OCI-LY1 (cell line): ENCODE results near the gene NECTIN3.

Source experiments
- EZH2 ChIP-seq: fragments of 200-600 bp; sonication (generic), shearing (Covaris generic); IDR thresholded peaks from 2 replicates; pipeline ENCODE4 v1.8.0; 2017; ENCODE audit warnings: borderline replicate concordance, mixed run types, mild to moderate bottlenecking, antibody characterized with exemption, low read length, moderate library complexity, mixed read lengths
- TF ChIP-seq, protein P1 (sequence below): fragments of 200-600 bp; sonication (generic), shearing (Covaris generic); IDR thresholded peaks from 2 replicates; pipeline ENCODE4 v1.5.1; 2017; ENCODE audit warnings: mild to moderate bottlenecking, antibody characterized with exemption, low read length, moderate library complexity, mixed read lengths

- TF ChIP-seq, protein P1, sequence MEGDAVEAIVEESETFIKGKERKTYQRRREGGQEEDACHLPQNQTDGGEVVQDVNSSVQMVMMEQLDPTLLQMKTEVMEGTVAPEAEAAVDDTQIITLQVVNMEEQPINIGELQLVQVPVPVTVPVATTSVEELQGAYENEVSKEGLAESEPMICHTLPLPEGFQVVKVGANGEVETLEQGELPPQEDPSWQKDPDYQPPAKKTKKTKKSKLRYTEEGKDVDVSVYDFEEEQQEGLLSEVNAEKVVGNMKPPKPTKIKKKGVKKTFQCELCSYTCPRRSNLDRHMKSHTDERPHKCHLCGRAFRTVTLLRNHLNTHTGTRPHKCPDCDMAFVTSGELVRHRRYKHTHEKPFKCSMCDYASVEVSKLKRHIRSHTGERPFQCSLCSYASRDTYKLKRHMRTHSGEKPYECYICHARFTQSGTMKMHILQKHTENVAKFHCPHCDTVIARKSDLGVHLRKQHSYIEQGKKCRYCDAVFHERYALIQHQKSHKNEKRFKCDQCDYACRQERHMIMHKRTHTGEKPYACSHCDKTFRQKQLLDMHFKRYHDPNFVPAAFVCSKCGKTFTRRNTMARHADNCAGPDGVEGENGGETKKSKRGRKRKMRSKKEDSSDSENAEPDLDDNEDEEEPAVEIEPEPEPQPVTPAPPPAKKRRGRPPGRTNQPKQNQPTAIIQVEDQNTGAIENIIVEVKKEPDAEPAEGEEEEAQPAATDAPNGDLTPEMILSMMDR = no peak
- TF ChIP-seq EZH2 = no peak
Measured at GRCh38 chr3:111165411-111165810, 93.8 kb downstream of the NECTIN3 start.
